HepG2 (cell line): ENCODE data around the gene MMP17. TPM values are rescaled to one million over a fixed set of nuclear protein-coding genes. Genes with fewer than 3 reads are reported as not detected.
A peak's percentile ranks its signal among the peaks of the same experiment; 100 is the strongest.

Experiments used
- ATAC-seq: fragments of 200-7000 bp; cut with Tn5 transposase; 3 replicates; pipeline ENCODE4 v1.9.1; 2020; ENCODE audit warnings: mild to moderate bottlenecking, moderate library complexity
- BruUV-seq: library from RNA; stranded (reverse); fragments of 400-500 nt; replicated peaks from 2 replicates; lab custom pipeline; 2021; lab: Mats Ljungman, UMichigan
- CTCF ChIA-PET: fragments of 300-600 bp; formaldehyde crosslinking; extraction: SDS; loops from one replicate; lab custom pipeline; 2021; ENCODE audit warnings: low total read pairs, inconsistent platforms, low intra/inter-chr PET ratio; lab: Yijun Ruan, JAX
- POLR2A ChIA-PET: fragments of 350-600 bp; sonication (Branson Sonifier 250); formaldehyde crosslinking; loops from one replicate; lab custom pipeline; 2020; ENCODE audit warnings: antibody characterized with exemption, inconsistent platforms; lab: Yijun Ruan, JAX
- DNase-seq: peaks from one replicate; pipeline ENCODE4 v3.0.0-alpha.2; 2015; ENCODE audit warnings: low spot score
- FAIRE-seq: peaks from 3 replicates; lab custom pipeline; 2011; peaks lifted over from hg19 to GRCh38; lab: Jason Lieb, UNC
- H2AFZ ChIP-seq: one replicate; pipeline ENCODE4 v1.6.1; 2011; ENCODE audit warnings: low read length, inconsistent platforms
- H3K27ac ChIP-seq: fragments of 300-600 bp; 3 replicates; pipeline ENCODE4 v1.8.0; 2011; ENCODE audit warnings: mixed run types, mild to moderate bottlenecking, mixed read lengths, low read length, inconsistent platforms; ENCODE audit not compliant: insufficient read depth; ENCODE audit errors: extremely low read length
- H3K27me3 ChIP-seq, 2 experiments: fragments of 200-600 bp in 1 of 2; 2 replicates in 1 of 2; 3 replicates in 1 of 2; pipeline versions ENCODE4 v1.6.0 to v1.8.0; 2011; ENCODE audit warnings: low read length in 2 of 2, mild to moderate bottlenecking in 2 of 2, moderate library complexity in 2 of 2, inconsistent platforms in 1 of 2; ENCODE audit not compliant: insufficient read depth in 2 of 2, control insufficient read depth in 1 of 2
- H3K36me3 ChIP-seq, 2 experiments: fragments of 200-600 bp in 1 of 2; replicated peaks in 1 of 2; 2 replicates in 1 of 2; 3 replicates in 1 of 2; pipeline versions ENCODE4 v1.5.1 to v1.8.0; 2011; ENCODE audit warnings: low read length in 2 of 2, inconsistent platforms in 1 of 2; ENCODE audit not compliant: insufficient read depth in 2 of 2, control insufficient read depth in 1 of 2
- H3K4me1 ChIP-seq: 2 replicates; pipeline ENCODE4 v1.5.1; 2012; ENCODE audit warnings: low read length, inconsistent platforms; ENCODE audit not compliant: insufficient read depth
- H3K4me2 ChIP-seq: 2 replicates; pipeline ENCODE4 v1.6.0; 2011; ENCODE audit warnings: low read depth, low read length, inconsistent platforms
- H3K4me3 ChIP-seq, 3 experiments: fragments of 200-600 bp in 1 of 3; sonication (generic), shearing (Covaris generic) in 1 of 3; replicated peaks in 1 of 3; 2 replicates each; pipeline ENCODE4 v1.5.1; 2011 to 2016; ENCODE audit warnings: low read length in 3 of 3, inconsistent platforms in 2 of 3, low read depth in 2 of 3, mild to moderate bottlenecking in 2 of 3, control low read depth in 1 of 3, mixed read lengths in 1 of 3; ENCODE audit not compliant: insufficient read depth in 1 of 3
- H3K79me2 ChIP-seq: one replicate; pipeline ENCODE4 v1.6.1; 2011; ENCODE audit warnings: low read length, inconsistent platforms; ENCODE audit not compliant: insufficient read depth
- H3K9ac ChIP-seq: 2 replicates; pipeline ENCODE4 v1.6.0; 2011; ENCODE audit warnings: mild to moderate bottlenecking, low read depth, low read length, inconsistent platforms; ENCODE audit not compliant: insufficient read depth
- H3K9me3 ChIP-seq: 2 replicates; pipeline ENCODE4 v1.5.1; 2012; ENCODE audit warnings: mild to moderate bottlenecking, low read length
- H4K20me1 ChIP-seq: 2 replicates; pipeline ENCODE4 v1.6.0; 2011; ENCODE audit warnings: inconsistent platforms, mild to moderate bottlenecking, low read length, moderate library complexity; ENCODE audit not compliant: insufficient read depth
- ADNP ChIP-seq: sonication (generic); formaldehyde crosslinking; IDR thresholded peaks from 2 replicates; pipeline ENCODE4 v1.4.0; 2020; ENCODE audit warnings: missing genetic modification reagents
- AGO1 ChIP-seq: fragments of 200-400 bp; formaldehyde crosslinking; IDR thresholded peaks from 2 replicates; pipeline ENCODE4 v1.6.1; 2017; ENCODE audit warnings: mild to moderate bottlenecking, low read depth, low read length, moderate library complexity; ENCODE audit not compliant: poor library complexity, severe bottlenecking
- GABPB1 ChIP-seq: IDR thresholded peaks from 2 replicates; pipeline ENCODE4 v1.6.1; 2016; ENCODE audit warnings: mild to moderate bottlenecking, missing genetic modification reagents, moderate library complexity, missing compliant biosample characterization
- KAT7 ChIP-seq: IDR thresholded peaks from 2 replicates; pipeline ENCODE4 v1.6.1; 2018; ENCODE audit warnings: borderline replicate concordance, missing compliant biosample characterization
- KDM1A ChIP-seq: IDR thresholded peaks from 2 replicates; pipeline ENCODE4 v1.6.1; 2016; ENCODE audit warnings: missing compliant biosample characterization
- KMT2A ChIP-seq: sonication (generic); formaldehyde crosslinking; IDR thresholded peaks from 2 replicates; pipeline ENCODE4 v1.4.0; 2020; ENCODE audit warnings: missing genetic modification reagents
- RBM22 ChIP-seq: fragments of 200-400 bp; formaldehyde crosslinking; optimal IDR thresholded peaks from 2 replicates; pipeline ENCODE3; 2017; ENCODE audit warnings: mild to moderate bottlenecking, low read length, moderate library complexity
- SIX1 ChIP-seq: sonication (generic); formaldehyde crosslinking; IDR thresholded peaks from 2 replicates; pipeline ENCODE4 v1.4.0; 2020; ENCODE audit warnings: missing genetic modification reagents, borderline replicate concordance
- SP5 ChIP-seq: IDR thresholded peaks from 2 replicates; pipeline ENCODE4 v1.6.1; 2016; ENCODE audit warnings: low read depth, borderline replicate concordance
- TBP ChIP-seq: sonication (generic); formaldehyde crosslinking; IDR thresholded peaks from 2 replicates; pipeline ENCODE4 v1.5.0; 2020; ENCODE audit warnings: missing genetic modification reagents
- TERF1 ChIP-seq: sonication (generic); formaldehyde crosslinking; IDR thresholded peaks from 2 replicates; pipeline ENCODE4 v1.8.0; 2022; ENCODE audit warnings: mild to moderate bottlenecking, missing genetic modification reagents, moderate library complexity
- ZIK1 ChIP-seq: sonication (generic); formaldehyde crosslinking; IDR thresholded peaks from 2 replicates; pipeline ENCODE4 v1.5.0; 2020; ENCODE audit warnings: mild to moderate bottlenecking, low read depth, missing genetic modification reagents, borderline replicate concordance
- ZMYM3 ChIP-seq: sonication (generic); formaldehyde crosslinking; IDR thresholded peaks from 2 replicates; pipeline ENCODE4 v1.5.1; 2020; ENCODE audit warnings: mild to moderate bottlenecking, missing genetic modification reagents
- ZNF234 ChIP-seq: sonication (generic); formaldehyde crosslinking; conservative IDR thresholded peaks from 2 replicates; pipeline ENCODE4 v1.5.1; 2020; ENCODE audit warnings: mild to moderate bottlenecking, missing genetic modification reagents
- ZNF629 ChIP-seq: sonication (generic); formaldehyde crosslinking; conservative IDR thresholded peaks from 2 replicates; pipeline ENCODE4 v1.5.0; 2020; ENCODE audit warnings: missing genetic modification reagents
- WGBS: methylation state at CpG from one replicate; pipeline ENCODE4 v1.1.6; 2017; ENCODE audit warnings: low lambda C conversion rate; 5-methylcytosine and 5-hydroxymethylcytosine counted together
- in situ Hi-C: cut with HindIII; loops from 2 replicates; pipeline ENCODE4 v1.10.0; 2017; ENCODE audit warnings: low pct_unique_long_range_greater_than_20kb; ENCODE audit not compliant: extremely low pct_ligation_motif_present
- intact Hi-C: fragments of 100-400 bp; cut with micrococcal nuclease; formaldehyde crosslinking; loops from one replicate; pipeline ENCODE4 v1.10.0; 2022; ENCODE audit not compliant: unreplicated experiment
- polyA plus RNA-seq, 8 experiments: library from polyadenylated mRNA; depleted of rRNA in 3 of 8; stranded (reverse) in 7 of 8; unstranded in 1 of 8; fragments of >200 nt; fragmentation: Illumina TruSeq in 4 of 8; extraction: Trizol in 4 of 8; gene quantifications; 2 replicates each; pipeline versions ENCODE4 v1.2.1 to v1.2.3, GENCODE V29; 2011 to 2016; ENCODE audit warnings: low read depth in 4 of 8, missing spikeins in 1 of 8, mixed read lengths in 1 of 8; ENCODE audit not compliant: insufficient read depth in 1 of 8
- total RNA-seq, 5 experiments: library from RNA; depleted of rRNA; stranded (reverse); fragments of >200 nt; fragmentation: Illumina TruSeq; extraction: Trizol; gene quantifications; 2 replicates each; pipeline ENCODE4 v1.2.3, GENCODE V29; 2016; ENCODE audit warnings: low read depth in 1 of 5
- TF ChIP-seq, protein P1 (sequence below): sonication (generic); formaldehyde crosslinking; IDR thresholded peaks from 2 replicates; pipeline ENCODE4 v1.4.0; 2020; ENCODE audit warnings: missing genetic modification reagents, borderline replicate concordance
- TF ChIP-seq, protein P2 (sequence below): conservative IDR thresholded peaks from 2 replicates; pipeline ENCODE4 v1.6.1; 2018; ENCODE audit warnings: missing genetic modification reagents
- TF ChIP-seq, protein P3 (sequence below): sonication (generic); formaldehyde crosslinking; IDR thresholded peaks from 2 replicates; pipeline ENCODE4 v1.5.1; 2020; ENCODE audit warnings: mild to moderate bottlenecking, missing genetic modification reagents, borderline replicate concordance

The MMP17 gene
- total and polyA plus RNA-seq, 2 of the 13 experiments (the other 11 are each of a cell fraction or from before 2014, with no cell fraction given), result 0.55 to 0.80 TPM

DNA sequence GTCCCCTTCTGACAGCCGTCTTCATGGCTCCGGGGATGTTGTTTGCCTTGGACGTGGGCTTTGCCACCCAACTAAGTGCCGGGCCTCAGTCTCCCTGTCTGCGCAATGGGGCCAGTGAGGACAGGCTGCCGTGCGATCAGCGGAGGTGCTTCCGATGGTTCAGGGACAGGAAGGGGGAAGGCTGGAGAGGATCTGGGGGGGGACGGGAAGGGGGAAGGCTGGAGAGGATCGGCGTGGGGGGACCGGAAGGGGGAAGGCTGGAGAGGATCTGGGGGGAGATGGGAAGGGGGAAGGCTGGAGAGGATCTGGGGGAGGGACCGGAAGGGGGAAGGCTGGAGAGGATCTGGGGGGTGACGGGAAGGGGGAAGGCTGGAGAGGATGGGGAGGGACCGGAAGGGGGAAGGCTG, 3.4 kb downstream of the MMP17 start:
- no peaks in the 10 kb centered on the region for H4K20me1 ChIP-seq
- in situ Hi-C loops, result loop anchor here (10.0 to 25.0 kb wide), 2 partner anchors 217 to 719 kb away; no protein-coding TSS in a partner anchor
- no peak for ATAC-seq
- peaks cover 55% of the 10 kb centered on the region for H3K4me1 ChIP-seq
- H3K36me3 ChIP-seq, result no peaks in the 10 kb centered on the region
- no peak overlapping the region for H3K27ac ChIP-seq
- no peaks in the 10 kb centered on the region for H3K9me3 ChIP-seq
- peak overlapping the region; percentile 84 for H3K4me2 ChIP-seq
- no peak overlapping the region for H2AFZ ChIP-seq
- no TSS peak for BruUV-seq
- intact Hi-C loops, result loop anchor here (10.0 kb wide), 4 partner anchors 63 to 727 kb away; partner anchors contain the start of genes PUS1 and ULK1
- TF ChIP-seq ZMYM3 (CRISPR knock-in tag) (peak; percentile 95), ZNF234 (no peak), RBM22 (no peak), TERF1 (CRISPR knock-in tag) (no peak), GABPB1 (CRISPR knock-in tag) (no peak), ZIK1 (no peak), KDM1A (peak; percentile 87), AGO1 (no peak), KAT7 (CRISPR knock-in tag) (no peak), SP5 (CRISPR knock-in tag) (no peak), ADNP (CRISPR knock-in tag) (peak; percentile 77; the same call in 1 of the 2 replicates), KMT2A (CRISPR knock-in tag) (no peak), SIX1 (CRISPR knock-in tag) (no peak), ZNF629 (CRISPR knock-in tag) (peak; percentile 98), TBP (CRISPR knock-in tag) (no peak)
- TF ChIP-seq, protein P1, sequence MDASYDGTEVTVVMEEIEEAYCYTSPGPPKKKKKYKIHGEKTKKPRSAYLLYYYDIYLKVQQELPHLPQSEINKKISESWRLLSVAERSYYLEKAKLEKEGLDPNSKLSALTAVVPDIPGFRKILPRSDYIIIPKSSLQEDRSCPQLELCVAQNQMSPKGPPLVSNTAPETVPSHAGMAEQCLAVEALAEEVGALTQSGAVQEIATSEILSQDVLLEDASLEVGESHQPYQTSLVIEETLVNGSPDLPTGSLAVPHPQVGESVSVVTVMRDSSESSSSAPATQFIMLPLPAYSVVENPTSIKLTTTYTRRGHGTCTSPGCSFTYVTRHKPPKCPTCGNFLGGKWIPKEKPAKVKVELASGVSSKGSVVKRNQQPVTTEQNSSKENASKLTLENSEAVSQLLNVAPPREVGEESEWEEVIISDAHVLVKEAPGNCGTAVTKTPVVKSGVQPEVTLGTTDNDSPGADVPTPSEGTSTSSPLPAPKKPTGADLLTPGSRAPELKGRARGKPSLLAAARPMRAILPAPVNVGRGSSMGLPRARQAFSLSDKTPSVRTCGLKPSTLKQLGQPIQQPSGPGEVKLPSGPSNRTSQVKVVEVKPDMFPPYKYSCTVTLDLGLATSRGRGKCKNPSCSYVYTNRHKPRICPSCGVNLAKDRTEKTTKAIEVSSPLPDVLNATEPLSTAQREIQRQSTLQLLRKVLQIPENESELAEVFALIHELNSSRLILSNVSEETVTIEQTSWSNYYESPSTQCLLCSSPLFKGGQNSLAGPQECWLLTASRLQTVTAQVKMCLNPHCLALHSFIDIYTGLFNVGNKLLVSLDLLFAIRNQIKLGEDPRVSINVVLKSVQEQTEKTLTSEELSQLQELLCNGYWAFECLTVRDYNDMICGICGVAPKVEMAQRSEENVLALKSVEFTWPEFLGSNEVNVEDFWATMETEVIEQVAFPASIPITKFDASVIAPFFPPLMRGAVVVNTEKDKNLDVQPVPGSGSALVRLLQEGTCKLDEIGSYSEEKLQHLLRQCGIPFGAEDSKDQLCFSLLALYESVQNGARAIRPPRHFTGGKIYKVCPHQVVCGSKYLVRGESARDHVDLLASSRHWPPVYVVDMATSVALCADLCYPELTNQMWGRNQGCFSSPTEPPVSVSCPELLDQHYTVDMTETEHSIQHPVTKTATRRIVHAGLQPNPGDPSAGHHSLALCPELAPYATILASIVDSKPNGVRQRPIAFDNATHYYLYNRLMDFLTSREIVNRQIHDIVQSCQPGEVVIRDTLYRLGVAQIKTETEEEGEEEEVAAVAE (CRISPR knock-in tag), result no peak
- TF ChIP-seq, protein P2, sequence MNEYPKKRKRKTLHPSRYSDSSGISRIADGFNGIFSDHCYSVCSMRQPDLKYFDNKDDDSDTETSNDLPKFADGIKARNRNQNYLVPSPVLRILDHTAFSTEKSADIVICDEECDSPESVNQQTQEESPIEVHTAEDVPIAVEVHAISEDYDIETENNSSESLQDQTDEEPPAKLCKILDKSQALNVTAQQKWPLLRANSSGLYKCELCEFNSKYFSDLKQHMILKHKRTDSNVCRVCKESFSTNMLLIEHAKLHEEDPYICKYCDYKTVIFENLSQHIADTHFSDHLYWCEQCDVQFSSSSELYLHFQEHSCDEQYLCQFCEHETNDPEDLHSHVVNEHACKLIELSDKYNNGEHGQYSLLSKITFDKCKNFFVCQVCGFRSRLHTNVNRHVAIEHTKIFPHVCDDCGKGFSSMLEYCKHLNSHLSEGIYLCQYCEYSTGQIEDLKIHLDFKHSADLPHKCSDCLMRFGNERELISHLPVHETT (CRISPR knock-in tag), result no peak
- TF ChIP-seq, protein P3, sequence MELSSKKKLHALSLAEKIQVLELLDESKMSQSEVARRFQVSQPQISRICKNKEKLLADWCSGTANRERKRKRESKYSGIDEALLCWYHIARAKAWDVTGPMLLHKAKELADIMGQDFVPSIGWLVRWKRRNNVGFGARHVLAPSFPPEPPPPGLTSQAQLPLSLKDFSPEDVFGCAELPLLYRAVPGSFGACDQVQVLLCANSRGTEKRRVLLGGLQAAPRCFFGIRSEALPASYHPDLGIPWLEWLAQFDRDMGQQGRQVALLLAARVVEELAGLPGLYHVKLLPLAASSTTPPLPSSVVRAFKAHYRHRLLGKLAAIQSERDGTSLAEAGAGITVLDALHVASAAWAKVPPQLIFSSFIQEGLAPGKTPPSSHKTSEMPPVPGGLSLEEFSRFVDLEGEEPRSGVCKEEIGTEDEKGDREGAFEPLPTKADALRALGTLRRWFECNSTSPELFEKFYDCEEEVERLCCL (CRISPR knock-in tag), result no peak
- WGBS, result 37% methylated on average over 16 of the region's 16 CpGs
- H3K4me3 ChIP-seq, result peak overlapping the region in 2 of 3 experiments; percentile 6 to 73; a peak in 2 of 6 replicates
- no peak for FAIRE-seq
- ChIA-PET CTCF (no interaction called here), POLR2A (no interaction called here)
- DNase-seq, result no peak
- no peaks in the 10 kb centered on the region for H3K79me2 ChIP-seq
- H3K9ac ChIP-seq, result no peak overlapping the region
- H3K27me3 ChIP-seq, result peaks cover 5 to 43% of the 10 kb centered on the region in 2 experiments; a peak in 4 of 5 replicates
